Measurements from ENCODE around the gene SLC4A4.

- TF ChIP-seq CTCF (IDR thresholded peaks at IDR 0.05; ENCODE audit: low read length) = no peak
- no peak for TF ChIP-seq EZH2 (IDR thresholded peaks at IDR 0.05; ENCODE audit: borderline replicate concordance, low read length)
Observed at GRCh38 chr4:71566856-71567255, 228.0 kb downstream of the SLC4A4 start.
